Liver (tissue), 9 donors: ENCODE measurements around the gene PUS1. TPM values are rescaled to one million over a fixed set of nuclear protein-coding genes. Genes with fewer than 3 reads are reported as not detected.

ENCODE experiments used
- DNase-seq: peaks from one replicate; pipeline ENCODE4 v3.0.0-alpha.2; 2017; ENCODE audit warnings: low spot score
- H3K27ac ChIP-seq, 2 donors: one replicate each; pipeline ENCODE4 v1.7.0; 2013; ENCODE audit warnings: inconsistent platforms in 2 of 2, low read length in 2 of 2, control low read depth in 1 of 2, low read depth in 1 of 2, mild to moderate bottlenecking in 1 of 2
- H3K27me3 ChIP-seq, 4 donors: one replicate each; pipeline versions ENCODE4 v1.6.1 to v1.7.0; 2013; ENCODE audit warnings: low read length in 3 of 4, inconsistent platforms in 1 of 4, mild to moderate bottlenecking in 1 of 4, moderate library complexity in 1 of 4; ENCODE audit not compliant: control insufficient read depth in 4 of 4, insufficient read depth in 4 of 4
- H3K36me3 ChIP-seq, 4 donors: one replicate each; pipeline versions ENCODE4 v1.6.1 to v1.7.0; 2013; ENCODE audit warnings: low read length in 3 of 4, mild to moderate bottlenecking in 3 of 4, low read depth in 1 of 4, moderate library complexity in 1 of 4; ENCODE audit not compliant: control insufficient read depth in 4 of 4, insufficient read depth in 3 of 4
- H3K4me1 ChIP-seq, 4 donors: one replicate each; pipeline versions ENCODE4 v1.6.1 to v1.7.0; 2013; ENCODE audit warnings: low read length in 3 of 4, mild to moderate bottlenecking in 3 of 4, moderate library complexity in 1 of 4; ENCODE audit not compliant: control insufficient read depth in 4 of 4, insufficient read depth in 4 of 4
- H3K4me3 ChIP-seq, 3 donors: one replicate each; pipeline versions ENCODE4 v1.6.1 to v1.7.0; 2013; ENCODE audit warnings: low read length in 3 of 3, control low read depth in 1 of 3, low read depth in 1 of 3, mild to moderate bottlenecking in 1 of 3
- H3K9ac ChIP-seq, 2 donors: one replicate each; pipeline ENCODE4 v1.7.0; 2013; ENCODE audit warnings: low read length in 2 of 2, mild to moderate bottlenecking in 2 of 2, moderate library complexity in 2 of 2, control low read depth in 1 of 2, low read depth in 1 of 2
- H3K9me3 ChIP-seq, 4 donors: one replicate each; pipeline versions ENCODE4 v1.6.1 to v1.7.0; 2013; ENCODE audit warnings: low read length in 3 of 4; ENCODE audit not compliant: control insufficient read depth in 4 of 4
- ATF3 ChIP-seq: IDR thresholded peaks from 2 replicates; pipeline ENCODE4 v1.6.1; 2016; ENCODE audit warnings: antibody characterized with exemption
- EGR1 ChIP-seq, 2 donors: IDR thresholded peaks; 2 replicates each; pipeline ENCODE4 v1.6.1; 2016 to 2018; ENCODE audit warnings: antibody characterized with exemption in 2 of 2, low read depth in 2 of 2
- FOXA1 ChIP-seq: IDR thresholded peaks from 2 replicates; pipeline ENCODE4 v1.6.1; 2016; ENCODE audit warnings: antibody characterized with exemption
- FOXA2 ChIP-seq: IDR thresholded peaks from 2 replicates; pipeline ENCODE4 v1.6.1; 2016; ENCODE audit warnings: antibody characterized with exemption
- GABPA ChIP-seq, 2 donors: IDR thresholded peaks in 1 of 2; conservative IDR thresholded peaks in 1 of 2; 2 replicates each; pipeline ENCODE4 v1.6.1; 2016; ENCODE audit warnings: antibody characterized with exemption in 2 of 2, mild to moderate bottlenecking in 1 of 2, moderate library complexity in 1 of 2
- HNF4A ChIP-seq, 2 donors: conservative IDR thresholded peaks; 2 replicates each; pipeline ENCODE4 v1.6.1; 2016; ENCODE audit warnings: antibody characterized with exemption in 2 of 2, mild to moderate bottlenecking in 2 of 2
- JUND ChIP-seq, 2 donors: IDR thresholded peaks; 2 replicates each; pipeline ENCODE4 v1.6.1; 2016; ENCODE audit warnings: antibody characterized with exemption in 2 of 2
- MAX ChIP-seq: IDR thresholded peaks from 2 replicates; pipeline ENCODE4 v1.6.1; 2016; ENCODE audit warnings: antibody characterized with exemption
- NR2F2 ChIP-seq: IDR thresholded peaks from 2 replicates; pipeline ENCODE4 v1.6.1; 2016; ENCODE audit warnings: antibody characterized with exemption
- RXRA ChIP-seq, 2 donors: IDR thresholded peaks; 2 replicates each; pipeline ENCODE4 v1.6.1; 2017 to 2018; ENCODE audit warnings: antibody characterized with exemption in 2 of 2, mild to moderate bottlenecking in 1 of 2
- SP1 ChIP-seq: IDR thresholded peaks from 2 replicates; pipeline ENCODE4 v1.6.1; 2018; ENCODE audit warnings: antibody characterized with exemption, mild to moderate bottlenecking
- TAF1 ChIP-seq: conservative IDR thresholded peaks from 2 replicates; pipeline ENCODE4 v1.6.1; 2016; ENCODE audit warnings: antibody characterized with exemption, mild to moderate bottlenecking
- YY1 ChIP-seq: IDR thresholded peaks from 2 replicates; pipeline ENCODE4 v1.6.1; 2016; ENCODE audit warnings: antibody characterized with exemption, mild to moderate bottlenecking
- WGBS: extraction: QIAGEN DNeasy Blood & Tissue Kit; methylation state at CpG from one replicate; pipeline ENCODE4 v1.1.7; 2013; 5-methylcytosine and 5-hydroxymethylcytosine counted together
- polyA plus RNA-seq, 2 donors: library from polyadenylated mRNA; stranded (reverse) in 1 of 2; unstranded in 1 of 2; fragments of 200-250 nt in 1 of 2; fragments of >200 nt in 1 of 2; fragmentation: Nextera tagmentation in 1 of 2; extraction: Ambion mirVana in 1 of 2; gene quantifications; one replicate each; pipeline versions ENCODE4 v1.2.1 to v1.2.3, GENCODE V29; 2013 to 2015
- total RNA-seq, 2 donors: library from RNA; depleted of rRNA; stranded (reverse); fragments of >200 nt; gene quantifications; one replicate each; pipeline ENCODE4 v1.2.3, GENCODE V29; 2014
- TF ChIP-seq, protein P1 (sequence below): fragments of 150-350 bp; IDR thresholded peaks from 2 replicates; pipeline ENCODE4 v1.5.1; 2017; ENCODE audit warnings: improper control_type of control experiment, low read depth, low read length; ENCODE audit not compliant: missing input control
- TF ChIP-seq, protein P2 (sequence below): IDR thresholded peaks from 2 replicates; pipeline ENCODE4 v1.6.1; 2016; ENCODE audit warnings: antibody characterized with exemption, mild to moderate bottlenecking
- TF ChIP-seq, protein P3 (sequence below): IDR thresholded peaks from 2 replicates; pipeline ENCODE4 v1.6.1; 2016; ENCODE audit warnings: antibody characterized with exemption
- donor health status: healthy.
- donor health status: healthy.
- donor health status: healthy.
- donor health status: healthy.
- donor health status: healthy.

Gene PUS1
- total and polyA plus RNA-seq, 4 donors: 6.1 to 24.4 (median 10.7) TPM

GRCh38 chr12:131919366-131920156 lies 9.5 kb upstream of the PUS1 start:
- Histone ChIP-seq H3K4me3 (no peak overlapping the region), H3K27me3 (no peaks in the 10 kb centered on the region), H3K4me1 (peaks cover 0 to 1% (median 0%) of the 10 kb centered on the region in 4 donors), H3K27ac (no peak overlapping the region), H3K9ac (no peak overlapping the region), H3K36me3 (peaks cover 30 to 72% (median 33%) of the 10 kb centered on the region in 4 donors), H3K9me3 (no peaks in the 10 kb centered on the region)
- DNase-seq: no peak
- TF ChIP-seq YY1 (no peak), TAF1 (no peak), EGR1 (IDR thresholded peaks at IDR 0.05; ENCODE audit: low read depth in 2 of 2) (no peak), FOXA1 (no peak), SP1 (no peak), MAX (no peak)
- TF ChIP-seq, protein P1, sequence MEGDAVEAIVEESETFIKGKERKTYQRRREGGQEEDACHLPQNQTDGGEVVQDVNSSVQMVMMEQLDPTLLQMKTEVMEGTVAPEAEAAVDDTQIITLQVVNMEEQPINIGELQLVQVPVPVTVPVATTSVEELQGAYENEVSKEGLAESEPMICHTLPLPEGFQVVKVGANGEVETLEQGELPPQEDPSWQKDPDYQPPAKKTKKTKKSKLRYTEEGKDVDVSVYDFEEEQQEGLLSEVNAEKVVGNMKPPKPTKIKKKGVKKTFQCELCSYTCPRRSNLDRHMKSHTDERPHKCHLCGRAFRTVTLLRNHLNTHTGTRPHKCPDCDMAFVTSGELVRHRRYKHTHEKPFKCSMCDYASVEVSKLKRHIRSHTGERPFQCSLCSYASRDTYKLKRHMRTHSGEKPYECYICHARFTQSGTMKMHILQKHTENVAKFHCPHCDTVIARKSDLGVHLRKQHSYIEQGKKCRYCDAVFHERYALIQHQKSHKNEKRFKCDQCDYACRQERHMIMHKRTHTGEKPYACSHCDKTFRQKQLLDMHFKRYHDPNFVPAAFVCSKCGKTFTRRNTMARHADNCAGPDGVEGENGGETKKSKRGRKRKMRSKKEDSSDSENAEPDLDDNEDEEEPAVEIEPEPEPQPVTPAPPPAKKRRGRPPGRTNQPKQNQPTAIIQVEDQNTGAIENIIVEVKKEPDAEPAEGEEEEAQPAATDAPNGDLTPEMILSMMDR: no peak
- 91% methylated on average over 37 of the region's 37 CpGs for WGBS

- WGBS: 95% methylated on average over 14 of the region's 14 CpGs
- no peak for DNase-seq
- no peak for TF ChIP-seq NR2F2
- TF ChIP-seq JUND (IDR thresholded peaks at IDR 0.05): no peak
- TF ChIP-seq EGR1 (IDR thresholded peaks at IDR 0.05; ENCODE audit: low read depth in 2 of 2): no peak
- TF ChIP-seq YY1: no peak
- TF ChIP-seq, protein P2, sequence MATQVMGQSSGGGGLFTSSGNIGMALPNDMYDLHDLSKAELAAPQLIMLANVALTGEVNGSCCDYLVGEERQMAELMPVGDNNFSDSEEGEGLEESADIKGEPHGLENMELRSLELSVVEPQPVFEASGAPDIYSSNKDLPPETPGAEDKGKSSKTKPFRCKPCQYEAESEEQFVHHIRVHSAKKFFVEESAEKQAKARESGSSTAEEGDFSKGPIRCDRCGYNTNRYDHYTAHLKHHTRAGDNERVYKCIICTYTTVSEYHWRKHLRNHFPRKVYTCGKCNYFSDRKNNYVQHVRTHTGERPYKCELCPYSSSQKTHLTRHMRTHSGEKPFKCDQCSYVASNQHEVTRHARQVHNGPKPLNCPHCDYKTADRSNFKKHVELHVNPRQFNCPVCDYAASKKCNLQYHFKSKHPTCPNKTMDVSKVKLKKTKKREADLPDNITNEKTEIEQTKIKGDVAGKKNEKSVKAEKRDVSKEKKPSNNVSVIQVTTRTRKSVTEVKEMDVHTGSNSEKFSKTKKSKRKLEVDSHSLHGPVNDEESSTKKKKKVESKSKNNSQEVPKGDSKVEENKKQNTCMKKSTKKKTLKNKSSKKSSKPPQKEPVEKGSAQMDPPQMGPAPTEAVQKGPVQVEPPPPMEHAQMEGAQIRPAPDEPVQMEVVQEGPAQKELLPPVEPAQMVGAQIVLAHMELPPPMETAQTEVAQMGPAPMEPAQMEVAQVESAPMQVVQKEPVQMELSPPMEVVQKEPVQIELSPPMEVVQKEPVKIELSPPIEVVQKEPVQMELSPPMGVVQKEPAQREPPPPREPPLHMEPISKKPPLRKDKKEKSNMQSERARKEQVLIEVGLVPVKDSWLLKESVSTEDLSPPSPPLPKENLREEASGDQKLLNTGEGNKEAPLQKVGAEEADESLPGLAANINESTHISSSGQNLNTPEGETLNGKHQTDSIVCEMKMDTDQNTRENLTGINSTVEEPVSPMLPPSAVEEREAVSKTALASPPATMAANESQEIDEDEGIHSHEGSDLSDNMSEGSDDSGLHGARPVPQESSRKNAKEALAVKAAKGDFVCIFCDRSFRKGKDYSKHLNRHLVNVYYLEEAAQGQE: no peak
- TF ChIP-seq FOXA2: no peak
- no peak for TF ChIP-seq ATF3
- no peak for TF ChIP-seq TAF1
- TF ChIP-seq GABPA (IDR thresholded peaks at IDR 0.05 in 1 of 2, conservative IDR thresholded peaks at IDR 0.05 in 1 of 2): no peak
- no peak for TF ChIP-seq HNF4A (conservative IDR thresholded peaks at IDR 0.05)
- TF ChIP-seq MAX: no peak
- no peak for TF ChIP-seq RXRA (IDR thresholded peaks at IDR 0.05)
- TF ChIP-seq, protein P1: no peak
- TF ChIP-seq, protein P3, sequence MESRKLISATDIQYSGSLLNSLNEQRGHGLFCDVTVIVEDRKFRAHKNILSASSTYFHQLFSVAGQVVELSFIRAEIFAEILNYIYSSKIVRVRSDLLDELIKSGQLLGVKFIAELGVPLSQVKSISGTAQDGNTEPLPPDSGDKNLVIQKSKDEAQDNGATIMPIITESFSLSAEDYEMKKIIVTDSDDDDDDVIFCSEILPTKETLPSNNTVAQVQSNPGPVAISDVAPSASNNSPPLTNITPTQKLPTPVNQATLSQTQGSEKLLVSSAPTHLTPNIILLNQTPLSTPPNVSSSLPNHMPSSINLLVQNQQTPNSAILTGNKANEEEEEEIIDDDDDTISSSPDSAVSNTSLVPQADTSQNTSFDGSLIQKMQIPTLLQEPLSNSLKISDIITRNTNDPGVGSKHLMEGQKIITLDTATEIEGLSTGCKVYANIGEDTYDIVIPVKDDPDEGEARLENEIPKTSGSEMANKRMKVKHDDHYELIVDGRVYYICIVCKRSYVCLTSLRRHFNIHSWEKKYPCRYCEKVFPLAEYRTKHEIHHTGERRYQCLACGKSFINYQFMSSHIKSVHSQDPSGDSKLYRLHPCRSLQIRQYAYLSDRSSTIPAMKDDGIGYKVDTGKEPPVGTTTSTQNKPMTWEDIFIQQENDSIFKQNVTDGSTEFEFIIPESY: no peak
- peaks cover 0 to 2% (median under 1%) of the 10 kb centered on the region in 4 donors for H3K4me1 ChIP-seq
- H3K9ac ChIP-seq: no peak overlapping the region
- peaks cover 27 to 66% (median 30%) of the 10 kb centered on the region in 4 donors for H3K36me3 ChIP-seq
- H3K27ac ChIP-seq: no peak overlapping the region
- H3K9me3 ChIP-seq: no peaks in the 10 kb centered on the region
- no peak overlapping the region for H3K4me3 ChIP-seq
- H3K27me3 ChIP-seq: no peaks in the 10 kb centered on the region
These were observed 8.9 kb upstream of the PUS1 start for GRCh38 chr12:131920157-131920508.
